K562 (cell line): ENCODE measurements around the gene SERPINE1. TPM values are rescaled to one million over a fixed set of nuclear protein-coding genes. Genes with fewer than 3 reads are reported as not detected.

Experiments used
- EP300 ChIP-seq: IDR thresholded peaks from 2 replicates; pipeline ENCODE4 v1.6.1; 2012; ENCODE audit warnings: low read length, improper control_type of control experiment
- HDAC1 ChIP-seq, 2 experiments: fragments of 450-650 bp; IDR thresholded peaks; 2 replicates each; pipeline ENCODE4 v1.6.1; 2016 to 2017; ENCODE audit warnings: inconsistent platforms in 1 of 2, mild to moderate bottlenecking in 1 of 2, moderate library complexity in 1 of 2
- JUNB ChIP-seq: fragments of 450-650 bp; formaldehyde crosslinking; conservative IDR thresholded peaks from 2 replicates; pipeline ENCODE4 v1.4.0; 2020; ENCODE audit warnings: mild to moderate bottlenecking
- MECOM ChIP-seq: fragments of 250-450 bp; sonication (Bioruptor Pico); IDR thresholded peaks from 2 replicates; pipeline ENCODE4 v1.8.0; 2022; ENCODE audit warnings: inconsistent platforms
- NR2C1 ChIP-seq, 2 experiments: fragments of 450-650 bp; IDR thresholded peaks; 2 replicates each; pipeline ENCODE4 v1.6.1; 2017; ENCODE audit warnings: mild to moderate bottlenecking in 2 of 2, antibody characterized with exemption in 1 of 2, inconsistent platforms in 1 of 2, missing compliant biosample characterization in 1 of 2, missing genetic modification characterization in 1 of 2
- NUFIP1 ChIP-seq: fragments of 450-650 bp; IDR thresholded peaks from 2 replicates; pipeline ENCODE4 v1.6.1; 2018; ENCODE audit not compliant: partially characterized antibody
- RFX7 ChIP-seq: fragments of 250-450 bp; sonication (Bioruptor Pico); IDR thresholded peaks from 2 replicates; pipeline ENCODE4 v1.5.1; 2021; ENCODE audit warnings: mild to moderate bottlenecking
- ZNF140 ChIP-seq: fragments of 250-450 bp; sonication (Bioruptor Pico); IDR thresholded peaks from 2 replicates; pipeline ENCODE4 v1.8.0; 2021; ENCODE audit warnings: moderate library complexity, mild to moderate bottlenecking, inconsistent platforms
- ZNF507 ChIP-seq: conservative IDR thresholded peaks from 2 replicates; pipeline ENCODE4 v1.6.1; 2017; ENCODE audit warnings: missing genetic modification characterization, missing compliant biosample characterization
- ZNF561 ChIP-seq: fragments of 450-650 bp; formaldehyde crosslinking; conservative IDR thresholded peaks from 2 replicates; pipeline ENCODE4 v1.4.0; 2020; ENCODE audit warnings: mild to moderate bottlenecking, moderate library complexity
- ZNF57 ChIP-seq: fragments of 450-650 bp; formaldehyde crosslinking; IDR thresholded peaks from 2 replicates; pipeline ENCODE4 v1.4.0; 2020; ENCODE audit warnings: mild to moderate bottlenecking, moderate library complexity
- ZNF644 ChIP-seq: fragments of 200-800 bp; sonication (Bioruptor generic); IDR thresholded peaks from 2 replicates; pipeline ENCODE4 v1.6.1; 2016; ENCODE audit warnings: low read depth, missing genetic modification characterization, missing compliant biosample characterization
- polyA plus RNA-seq, 8 experiments: library from polyadenylated mRNA; depleted of rRNA in 4 of 8; stranded (reverse) in 5 of 8; unstranded in 3 of 8; fragments of >200 nt; fragmentation: Nextera tagmentation in 2 of 8; fragmentation: Illumina TruSeq in 1 of 8; extraction: Ambion mirVana in 2 of 8; extraction: Trizol in 1 of 8; gene quantifications; 2 replicates each; pipeline versions ENCODE4 v1.2.1 to v1.2.3, GENCODE V29; 2011 to 2014; ENCODE audit warnings: inconsistent platforms in 1 of 8, missing spikeins in 1 of 8
- total RNA-seq, 7 experiments: library from RNA; depleted of rRNA in 6 of 7; stranded (reverse); fragments of >200 nt in 6 of 7; fragmentation: Illumina TruSeq in 2 of 7; extraction: Trizol in 2 of 7; gene quantifications; 2 replicates each; pipeline versions ENCODE4 v1.2.1 to v1.2.3, GENCODE V29; 2011 to 2021; ENCODE audit warnings: low replicate concordance in 1 of 7
- TF ChIP-seq, protein P1 (sequence below): fragments of 450-650 bp; IDR thresholded peaks from 2 replicates; pipeline ENCODE4 v1.6.1; 2016; ENCODE audit warnings: low read depth
- TF ChIP-seq, protein P2 (sequence below): sonication (generic); formaldehyde crosslinking; IDR thresholded peaks from 2 replicates; pipeline ENCODE4 v1.8.1; 2023; ENCODE audit warnings: mild to moderate bottlenecking, missing genetic modification reagents
- TF ChIP-seq, protein P3 (sequence below): IDR thresholded peaks from 3 replicates; pipeline ENCODE4 v1.6.1; 2011; ENCODE audit warnings: borderline replicate concordance, mild to moderate bottlenecking; ENCODE audit not compliant: insufficient read length, insufficient read depth

The SERPINE1 gene
- total and polyA plus RNA-seq, 9 of the 15 experiments (the other 6 are each of a cell fraction or from before 2014, with no cell fraction given), result 0.22 to 4.8 (median 0.91) TPM

DNA sequence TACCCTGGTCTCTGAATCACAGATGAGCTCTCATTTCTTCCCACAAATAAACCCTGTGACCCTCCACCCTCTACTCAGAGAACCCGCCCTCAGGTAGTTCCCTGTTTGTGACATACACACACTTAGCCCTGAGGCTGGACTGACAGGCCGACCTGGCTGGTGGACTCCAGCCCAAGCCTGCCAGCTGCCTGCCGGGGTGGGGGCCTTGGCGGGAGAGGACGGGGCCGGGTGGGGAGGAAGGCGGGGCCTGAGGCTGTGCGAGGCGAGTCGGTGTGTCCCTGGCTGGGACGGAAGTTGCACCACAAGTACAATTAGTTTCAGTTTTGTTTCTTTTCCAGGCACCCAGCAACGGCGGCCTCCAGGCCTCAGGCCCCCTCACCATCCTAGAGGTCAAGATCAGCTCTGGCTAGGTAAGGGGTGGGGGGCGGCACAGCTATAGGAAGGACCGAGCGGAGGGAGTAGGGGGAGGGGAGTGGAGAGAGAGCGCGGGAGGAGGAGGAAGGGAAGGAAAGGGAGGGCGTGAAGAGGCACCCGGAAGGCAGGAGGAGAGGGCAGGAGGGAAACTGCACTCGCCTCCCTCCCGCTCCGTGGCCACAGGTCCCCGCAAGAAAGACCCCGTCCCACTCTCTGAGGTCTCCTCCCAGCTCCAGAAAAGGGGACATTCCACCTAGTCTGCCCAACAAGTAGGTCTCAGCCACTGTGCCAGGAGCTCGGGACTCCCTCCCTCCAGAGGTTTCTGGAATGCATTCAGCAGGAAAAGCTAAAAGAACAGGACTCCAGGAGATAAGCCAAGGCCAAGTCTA is 41.5 kb upstream of the SERPINE1 start, which contains the start of gene TRIM56 (continued):
- TF ChIP-seq, protein P1, sequence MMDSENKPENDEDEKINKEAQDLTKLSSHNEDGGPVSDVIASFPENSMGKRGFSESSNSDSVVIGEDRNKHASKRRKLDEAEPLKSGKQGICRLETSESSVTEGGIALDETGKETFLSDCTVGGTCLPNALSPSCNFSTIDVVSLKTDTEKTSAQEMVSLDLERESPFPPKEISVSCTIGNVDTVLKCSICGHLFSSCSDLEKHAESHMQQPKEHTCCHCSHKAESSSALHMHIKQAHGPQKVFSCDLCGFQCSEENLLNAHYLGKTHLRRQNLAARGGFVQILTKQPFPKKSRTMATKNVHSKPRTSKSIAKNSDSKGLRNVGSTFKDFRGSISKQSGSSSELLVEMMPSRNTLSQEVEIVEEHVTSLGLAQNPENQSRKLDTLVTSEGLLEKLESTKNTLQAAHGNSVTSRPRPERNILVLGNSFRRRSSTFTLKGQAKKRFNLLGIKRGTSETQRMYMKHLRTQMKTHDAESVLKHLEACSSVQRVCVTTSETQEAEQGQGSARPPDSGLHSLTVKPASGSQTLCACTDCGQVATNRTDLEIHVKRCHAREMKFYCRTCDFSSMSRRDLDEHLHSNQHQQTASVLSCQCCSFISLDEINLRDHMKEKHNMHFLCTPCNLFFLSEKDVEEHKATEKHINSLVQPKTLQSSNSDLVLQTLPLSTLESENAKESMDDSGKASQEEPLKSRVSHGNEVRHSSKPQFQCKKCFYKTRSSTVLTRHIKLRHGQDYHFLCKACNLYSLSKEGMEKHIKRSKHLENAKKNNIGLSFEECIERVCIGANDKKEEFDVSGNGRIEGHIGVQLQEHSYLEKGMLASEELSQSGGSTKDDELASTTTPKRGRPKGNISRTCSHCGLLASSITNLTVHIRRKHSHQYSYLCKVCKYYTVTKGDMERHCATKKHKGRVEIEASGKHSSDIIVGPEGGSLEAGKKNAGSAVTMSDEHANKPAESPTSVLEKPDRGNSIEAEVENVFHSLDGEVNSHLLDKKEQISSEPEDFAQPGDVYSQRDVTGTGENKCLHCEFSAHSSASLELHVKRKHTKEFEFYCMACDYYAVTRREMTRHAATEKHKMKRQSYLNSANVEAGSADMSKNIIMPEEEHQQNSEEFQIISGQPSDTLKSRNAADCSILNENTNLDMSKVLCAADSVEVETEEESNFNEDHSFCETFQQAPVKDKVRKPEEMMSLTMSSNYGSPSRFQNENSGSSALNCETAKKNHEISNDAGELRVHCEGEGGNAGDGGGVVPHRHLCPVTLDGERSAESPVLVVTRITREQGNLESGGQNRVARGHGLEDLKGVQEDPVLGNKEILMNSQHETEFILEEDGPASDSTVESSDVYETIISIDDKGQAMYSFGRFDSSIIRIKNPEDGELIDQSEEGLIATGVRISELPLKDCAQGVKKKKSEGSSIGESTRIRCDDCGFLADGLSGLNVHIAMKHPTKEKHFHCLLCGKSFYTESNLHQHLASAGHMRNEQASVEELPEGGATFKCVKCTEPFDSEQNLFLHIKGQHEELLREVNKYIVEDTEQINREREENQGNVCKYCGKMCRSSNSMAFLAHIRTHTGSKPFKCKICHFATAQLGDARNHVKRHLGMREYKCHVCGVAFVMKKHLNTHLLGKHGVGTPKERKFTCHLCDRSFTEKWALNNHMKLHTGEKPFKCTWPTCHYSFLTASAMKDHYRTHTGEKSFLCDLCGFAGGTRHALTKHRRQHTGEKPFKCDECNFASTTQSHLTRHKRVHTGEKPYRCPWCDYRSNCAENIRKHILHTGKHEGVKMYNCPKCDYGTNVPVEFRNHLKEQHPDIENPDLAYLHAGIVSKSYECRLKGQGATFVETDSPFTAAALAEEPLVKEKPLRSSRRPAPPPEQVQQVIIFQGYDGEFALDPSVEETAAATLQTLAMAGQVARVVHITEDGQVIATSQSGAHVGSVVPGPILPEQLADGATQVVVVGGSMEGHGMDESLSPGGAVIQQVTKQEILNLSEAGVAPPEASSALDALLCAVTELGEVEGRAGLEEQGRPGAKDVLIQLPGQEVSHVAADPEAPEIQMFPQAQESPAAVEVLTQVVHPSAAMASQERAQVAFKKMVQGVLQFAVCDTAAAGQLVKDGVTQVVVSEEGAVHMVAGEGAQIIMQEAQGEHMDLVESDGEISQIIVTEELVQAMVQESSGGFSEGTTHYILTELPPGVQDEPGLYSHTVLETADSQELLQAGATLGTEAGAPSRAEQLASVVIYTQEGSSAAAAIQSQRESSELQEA, result no peak
- TF ChIP-seq ZNF644 (tag) (no peak; the same call in 1 of the 2 replicates), ZNF507 (tag) (no peak), MECOM (CRISPR knock-in tag) (no peak), RFX7 (CRISPR knock-in tag) (no peak), ZNF57 (CRISPR knock-in tag) (no peak), ZNF140 (CRISPR knock-in tag) (no peak), JUNB (no peak), HDAC1 (IDR thresholded peaks at IDR 0.05) (peak in 1 of 2 experiments; percentile 94; a peak in 2 of 4 replicates), EP300 (no peak), ZNF561 (CRISPR knock-in tag) (no peak), NUFIP1 (no peak), NR2C1 (IDR thresholded peaks at IDR 0.05) (no peak), NR2C1 (tag; IDR thresholded peaks at IDR 0.05) (no peak; the same call in 1 of the 2 replicates)
- TF ChIP-seq, protein P2, sequence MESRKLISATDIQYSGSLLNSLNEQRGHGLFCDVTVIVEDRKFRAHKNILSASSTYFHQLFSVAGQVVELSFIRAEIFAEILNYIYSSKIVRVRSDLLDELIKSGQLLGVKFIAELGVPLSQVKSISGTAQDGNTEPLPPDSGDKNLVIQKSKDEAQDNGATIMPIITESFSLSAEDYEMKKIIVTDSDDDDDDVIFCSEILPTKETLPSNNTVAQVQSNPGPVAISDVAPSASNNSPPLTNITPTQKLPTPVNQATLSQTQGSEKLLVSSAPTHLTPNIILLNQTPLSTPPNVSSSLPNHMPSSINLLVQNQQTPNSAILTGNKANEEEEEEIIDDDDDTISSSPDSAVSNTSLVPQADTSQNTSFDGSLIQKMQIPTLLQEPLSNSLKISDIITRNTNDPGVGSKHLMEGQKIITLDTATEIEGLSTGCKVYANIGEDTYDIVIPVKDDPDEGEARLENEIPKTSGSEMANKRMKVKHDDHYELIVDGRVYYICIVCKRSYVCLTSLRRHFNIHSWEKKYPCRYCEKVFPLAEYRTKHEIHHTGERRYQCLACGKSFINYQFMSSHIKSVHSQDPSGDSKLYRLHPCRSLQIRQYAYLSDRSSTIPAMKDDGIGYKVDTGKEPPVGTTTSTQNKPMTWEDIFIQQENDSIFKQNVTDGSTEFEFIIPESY (CRISPR knock-in tag), result no peak; the same call in 1 of the 2 replicates
- TF ChIP-seq, protein P3, sequence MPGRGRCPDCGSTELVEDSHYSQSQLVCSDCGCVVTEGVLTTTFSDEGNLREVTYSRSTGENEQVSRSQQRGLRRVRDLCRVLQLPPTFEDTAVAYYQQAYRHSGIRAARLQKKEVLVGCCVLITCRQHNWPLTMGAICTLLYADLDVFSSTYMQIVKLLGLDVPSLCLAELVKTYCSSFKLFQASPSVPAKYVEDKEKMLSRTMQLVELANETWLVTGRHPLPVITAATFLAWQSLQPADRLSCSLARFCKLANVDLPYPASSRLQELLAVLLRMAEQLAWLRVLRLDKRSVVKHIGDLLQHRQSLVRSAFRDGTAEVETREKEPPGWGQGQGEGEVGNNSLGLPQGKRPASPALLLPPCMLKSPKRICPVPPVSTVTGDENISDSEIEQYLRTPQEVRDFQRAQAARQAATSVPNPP, result no peak
